Loucy (cell line): ENCODE results near the gene COL26A1.

Experiments used
- H2AFZ ChIP-seq: fragments of 200-600 bp; sonication (generic); 2 replicates; pipeline ENCODE4 v1.6.0; 2016; ENCODE audit warnings: antibody characterized with exemption, mild to moderate bottlenecking, low read length, moderate library complexity
- H3F3A ChIP-seq: fragments of 200-600 bp; 2 replicates; pipeline ENCODE4 v1.6.0; 2016; ENCODE audit warnings: antibody characterized with exemption, low read depth, mild to moderate bottlenecking
- H3K27me3 ChIP-seq: fragments of 200-600 bp; sonication (generic); 2 replicates; pipeline ENCODE4 v1.6.1; 2014; ENCODE audit warnings: low read length, mild to moderate bottlenecking; ENCODE audit not compliant: insufficient read depth, poor library complexity, severe bottlenecking
- H3K36me3 ChIP-seq: fragments of 200-600 bp; sonication (generic); 2 replicates; pipeline ENCODE4 v1.6.1; 2016; ENCODE audit warnings: low read length; ENCODE audit not compliant: insufficient read depth
- H3K4me1 ChIP-seq: fragments of 200-600 bp; sonication (generic); 2 replicates; pipeline ENCODE4 v1.5.1; 2014; ENCODE audit warnings: low read length, mild to moderate bottlenecking; ENCODE audit not compliant: insufficient read depth, poor library complexity, severe bottlenecking
- H3K4me2 ChIP-seq: fragments of 200-600 bp; sonication (generic); 2 replicates; pipeline ENCODE4 v1.6.0; 2014; ENCODE audit warnings: antibody characterized with exemption, low read length, low read depth, mild to moderate bottlenecking; ENCODE audit not compliant: poor library complexity, severe bottlenecking
- H3K4me3 ChIP-seq: fragments of 200-600 bp; sonication (generic); 2 replicates; pipeline ENCODE4 v1.5.1; 2014; ENCODE audit warnings: low read length, mild to moderate bottlenecking, mixed read lengths; ENCODE audit not compliant: poor library complexity, severe bottlenecking
- H3K79me2 ChIP-seq: fragments of 200-600 bp; sonication (generic); 2 replicates; pipeline ENCODE4 v1.6.1; 2014; ENCODE audit warnings: low read length; ENCODE audit not compliant: insufficient read depth
- H3K9ac ChIP-seq: fragments of 200-600 bp; sonication (generic); 2 replicates; pipeline ENCODE4 v1.6.0; 2014; ENCODE audit warnings: mild to moderate bottlenecking, low read depth, low read length, moderate library complexity; ENCODE audit not compliant: poor library complexity, severe bottlenecking
- H3K9me2 ChIP-seq: fragments of 200-600 bp; sonication (generic); replicated peaks from 2 replicates; pipeline ENCODE4 v1.6.1; 2016; ENCODE audit warnings: low read depth, low read length, mixed read lengths
- H3K9me3 ChIP-seq: fragments of 200-600 bp; sonication (generic); 2 replicates; pipeline ENCODE4 v1.6.1; 2014; ENCODE audit warnings: mild to moderate bottlenecking, antibody characterized with exemption, low read length, low read depth; ENCODE audit not compliant: insufficient read depth
- H4K20me1 ChIP-seq: fragments of 200-600 bp; sonication (generic); 2 replicates; pipeline ENCODE4 v1.6.0; 2014; ENCODE audit warnings: antibody characterized with exemption, low read length, mild to moderate bottlenecking; ENCODE audit not compliant: insufficient read depth, poor library complexity, severe bottlenecking
- EZH2phosphoT487 ChIP-seq: fragments of 200-600 bp; IDR thresholded peaks from 2 replicates; pipeline ENCODE4 v1.6.1; 2018; ENCODE audit warnings: antibody characterized with exemption, mild to moderate bottlenecking, moderate library complexity, borderline replicate concordance
- TF ChIP-seq, protein P1 (sequence below): fragments of 200-600 bp; sonication (generic); conservative IDR thresholded peaks from 2 replicates; pipeline ENCODE4 v1.5.1; 2014; ENCODE audit warnings: mild to moderate bottlenecking, antibody characterized with exemption, low read length

The COL26A1 gene

DNA sequence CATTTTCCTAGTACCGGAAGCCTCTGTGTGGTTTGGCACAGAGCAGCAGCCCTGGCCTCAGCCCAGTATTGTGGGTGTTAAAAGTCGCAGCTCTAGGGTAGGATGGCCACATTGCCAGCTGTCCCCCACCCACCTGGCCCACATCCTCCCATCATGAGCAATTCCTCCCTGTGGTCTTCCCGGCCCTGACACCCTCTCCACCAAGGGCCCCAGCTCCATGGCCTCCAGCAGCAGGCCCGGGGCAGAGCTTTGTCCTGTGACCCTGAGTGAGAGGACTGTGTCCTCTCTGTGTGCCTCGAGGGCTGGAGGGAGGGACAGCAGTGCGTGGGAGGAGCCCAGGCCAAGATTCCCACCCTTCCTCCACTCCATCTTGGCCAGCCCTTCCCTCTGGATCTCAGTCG, 172.7 kb downstream of the COL26A1 start:
- no peaks in the 10 kb centered on the region for H3K9me2 ChIP-seq
- H3K4me2 ChIP-seq: no peak overlapping the region
- H3K9me3 ChIP-seq: no peaks in the 10 kb centered on the region
- H3K79me2 ChIP-seq: no peaks in the 10 kb centered on the region
- H4K20me1 ChIP-seq: no peaks in the 10 kb centered on the region
- H3K4me1 ChIP-seq: peaks cover 9% of the 10 kb centered on the region
- H3K36me3 ChIP-seq: no peaks in the 10 kb centered on the region
- no peak overlapping the region for H3K4me3 ChIP-seq
- no peaks in the 10 kb centered on the region for H3K27me3 ChIP-seq
- no peaks in the 10 kb centered on the region for H3F3A ChIP-seq
- no peak overlapping the region for H2AFZ ChIP-seq
- TF ChIP-seq, protein P1, sequence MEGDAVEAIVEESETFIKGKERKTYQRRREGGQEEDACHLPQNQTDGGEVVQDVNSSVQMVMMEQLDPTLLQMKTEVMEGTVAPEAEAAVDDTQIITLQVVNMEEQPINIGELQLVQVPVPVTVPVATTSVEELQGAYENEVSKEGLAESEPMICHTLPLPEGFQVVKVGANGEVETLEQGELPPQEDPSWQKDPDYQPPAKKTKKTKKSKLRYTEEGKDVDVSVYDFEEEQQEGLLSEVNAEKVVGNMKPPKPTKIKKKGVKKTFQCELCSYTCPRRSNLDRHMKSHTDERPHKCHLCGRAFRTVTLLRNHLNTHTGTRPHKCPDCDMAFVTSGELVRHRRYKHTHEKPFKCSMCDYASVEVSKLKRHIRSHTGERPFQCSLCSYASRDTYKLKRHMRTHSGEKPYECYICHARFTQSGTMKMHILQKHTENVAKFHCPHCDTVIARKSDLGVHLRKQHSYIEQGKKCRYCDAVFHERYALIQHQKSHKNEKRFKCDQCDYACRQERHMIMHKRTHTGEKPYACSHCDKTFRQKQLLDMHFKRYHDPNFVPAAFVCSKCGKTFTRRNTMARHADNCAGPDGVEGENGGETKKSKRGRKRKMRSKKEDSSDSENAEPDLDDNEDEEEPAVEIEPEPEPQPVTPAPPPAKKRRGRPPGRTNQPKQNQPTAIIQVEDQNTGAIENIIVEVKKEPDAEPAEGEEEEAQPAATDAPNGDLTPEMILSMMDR: no peak
- no peak for TF ChIP-seq EZH2phosphoT487
- no peak overlapping the region for H3K9ac ChIP-seq

DNA sequence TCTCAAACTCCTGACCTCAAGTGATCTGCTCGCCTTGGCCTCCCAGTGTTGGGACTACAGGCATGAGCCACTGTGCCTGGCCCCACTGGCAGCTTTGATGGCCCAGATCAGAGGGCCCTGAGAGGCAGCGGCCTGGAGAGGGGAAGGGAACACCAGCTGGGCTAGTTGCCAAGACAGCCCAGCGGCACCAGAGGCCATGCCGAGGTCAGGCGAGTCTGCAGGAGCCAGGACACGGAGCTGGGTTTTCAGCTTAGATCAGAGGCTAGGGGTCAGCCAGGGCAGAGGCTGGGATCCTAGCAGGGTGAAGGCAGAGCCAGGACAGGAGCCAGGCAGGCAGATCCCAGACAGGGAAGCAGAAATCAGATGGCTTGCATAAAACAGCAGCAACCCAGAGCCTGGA, 173.6 kb downstream of the COL26A1 start:
- Histone ChIP-seq H3K4me3 (no peak overlapping the region), H3K27me3 (no peaks in the 10 kb centered on the region), H4K20me1 (no peaks in the 10 kb centered on the region), H3K36me3 (no peaks in the 10 kb centered on the region), H2AFZ (no peak overlapping the region), H3K9me2 (no peaks in the 10 kb centered on the region), H3F3A (no peaks in the 10 kb centered on the region), H3K79me2 (no peaks in the 10 kb centered on the region), H3K4me2 (no peak overlapping the region), H3K4me1 (peaks cover 9% of the 10 kb centered on the region), H3K9me3 (no peaks in the 10 kb centered on the region), H3K9ac (no peak overlapping the region)
- TF ChIP-seq EZH2phosphoT487: no peak
- TF ChIP-seq, protein P1: no peak

DNA sequence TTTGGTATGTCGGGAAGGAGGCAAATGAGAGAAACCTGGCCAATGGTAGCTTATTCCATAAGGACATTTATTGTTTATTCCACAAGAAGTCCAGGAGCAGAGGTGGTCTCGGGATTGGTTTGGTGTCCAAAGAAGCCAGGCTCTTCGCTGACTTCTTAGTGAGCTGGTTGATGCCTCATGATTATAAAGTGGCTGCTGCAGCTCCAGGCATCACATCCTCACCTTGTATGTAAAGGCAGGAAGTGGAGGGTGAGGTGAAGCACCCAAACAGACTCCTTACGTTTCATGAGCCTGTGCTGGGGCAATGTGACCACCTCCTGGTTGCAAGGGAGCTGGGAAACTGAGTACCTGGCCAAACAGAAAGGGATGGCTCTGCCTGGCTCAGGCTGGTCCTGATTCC, 174.0 kb downstream of the COL26A1 start:
- H3K9me2 ChIP-seq: no peaks in the 10 kb centered on the region
- no peak overlapping the region for H3K9ac ChIP-seq
- no peak overlapping the region for H2AFZ ChIP-seq
- no peaks in the 10 kb centered on the region for H3K9me3 ChIP-seq
- H3K27me3 ChIP-seq: no peaks in the 10 kb centered on the region
- no peak overlapping the region for H3K4me2 ChIP-seq
- TF ChIP-seq, protein P1: no peak
- TF ChIP-seq EZH2phosphoT487: no peak
- no peaks in the 10 kb centered on the region for H3F3A ChIP-seq
- H3K36me3 ChIP-seq: no peaks in the 10 kb centered on the region
- H3K79me2 ChIP-seq: no peaks in the 10 kb centered on the region
- H4K20me1 ChIP-seq: no peaks in the 10 kb centered on the region
- peaks cover 5% of the 10 kb centered on the region for H3K4me1 ChIP-seq
- no peak overlapping the region for H3K4me3 ChIP-seq
